A549 (cell line): ENCODE data around the gene KCND3. TPM values are rescaled to one million over a fixed set of nuclear protein-coding genes. Genes with fewer than 3 reads are reported as not detected.

ENCODE experiments used
- ATAC-seq, 2 experiments: fragments of 200-7000 bp in 1 of 2; fragments of >200 bp in 1 of 2; cut with Nextera tagmentation in 1 of 2; cut with Tn5 transposase in 1 of 2; 3 replicates each; pipeline versions ENCODE4 v1.8.0 to v1.9.1; 2018 to 2020; ENCODE audit warnings: mild to moderate bottlenecking in 1 of 2, moderate library complexity in 1 of 2
- CTCF ChIA-PET: fragments of 300-600 bp; sonication (Branson Sonifier 250); formaldehyde crosslinking; extraction: SDS; loops from one replicate; lab custom pipeline; 2021; ENCODE audit warnings: antibody characterized with exemption, inconsistent platforms; lab: Yijun Ruan, JAX
- POLR2A ChIA-PET: fragments of 350-600 bp; formaldehyde crosslinking; extraction: SDS; loops from one replicate; lab custom pipeline; 2021; ENCODE audit warnings: antibody characterized with exemption, inconsistent platforms; lab: Yijun Ruan, JAX
- DNase-seq, 2 experiments: peaks; one replicate each; pipeline versions ENCODE4 v3.0.0 to v3.0.0-alpha.2; 2011 to 2016; ENCODE audit warnings: low read depth in 1 of 2, low spot score in 1 of 2
- FAIRE-seq: peaks from 2 replicates; lab custom pipeline; 2011; peaks lifted over from hg19 to GRCh38; lab: Jason Lieb, UNC
- H3K27ac ChIP-seq, 2 experiments: fragments of >200 bp; sonication (Bioruptor Twin); formaldehyde crosslinking; 3 replicates each; pipeline ENCODE4 v1.5.1; 2016 to 2017
- H3K4me1 ChIP-seq: fragments of >200 bp; sonication (Bioruptor Twin); formaldehyde crosslinking; 3 replicates; pipeline ENCODE4 v1.6.1; 2016
- H3K4me2 ChIP-seq: fragments of >200 bp; sonication (Bioruptor Twin); formaldehyde crosslinking; 3 replicates; pipeline ENCODE4 v1.6.1; 2016
- H3K4me3 ChIP-seq: fragments of >200 bp; sonication (Bioruptor Twin); formaldehyde crosslinking; 3 replicates; pipeline ENCODE4 v1.5.1; 2016
- H3K9me3 ChIP-seq: fragments of >200 bp; sonication (Bioruptor Twin); formaldehyde crosslinking; 3 replicates; pipeline ENCODE4 v1.6.1; 2016
- BHLHE40 ChIP-seq: IDR thresholded peaks from 2 replicates; pipeline ENCODE4 v1.6.1; 2012; ENCODE audit warnings: low read depth, low read length, inconsistent platforms
- CBX2 ChIP-seq: fragments of 200-600 bp; sonication (generic); IDR thresholded peaks from 2 replicates; pipeline ENCODE4 v1.6.1; 2016; ENCODE audit warnings: low read depth, mild to moderate bottlenecking, borderline replicate concordance
- CBX8 ChIP-seq: fragments of 200-600 bp; sonication (generic); IDR thresholded peaks from 2 replicates; pipeline ENCODE4 v1.6.1; 2016
- CEBPB ChIP-seq, 2 experiments: fragments of >200 bp in 1 of 2; sonication (Bioruptor Twin) in 1 of 2; formaldehyde crosslinking in 1 of 2; IDR thresholded peaks; 2 replicates each; pipeline ENCODE4 v1.6.1; 2012 to 2016
- EHMT2 ChIP-seq: fragments of 200-600 bp; sonication (generic); IDR thresholded peaks from 2 replicates; pipeline ENCODE4 v1.6.1; 2016; ENCODE audit warnings: antibody characterized with exemption, low read depth, mild to moderate bottlenecking, moderate library complexity
- EP300 ChIP-seq, 2 experiments: fragments of >200 bp; sonication (Bioruptor Twin); formaldehyde crosslinking; IDR thresholded peaks; 2 replicates in 1 of 2; 3 replicates in 1 of 2; pipeline ENCODE4 v1.6.1; 2016 to 2017
- ESRRA ChIP-seq: fragments of 150-350 bp; IDR thresholded peaks from 2 replicates; pipeline ENCODE4 v1.6.1; 2014; ENCODE audit warnings: mild to moderate bottlenecking, low read length, borderline replicate concordance
- FOSB ChIP-seq: fragments of 250-450 bp; sonication (Bioruptor Pico); IDR thresholded peaks from 2 replicates; pipeline ENCODE4 v1.5.0; 2020; ENCODE audit warnings: mild to moderate bottlenecking, moderate library complexity
- FOSL2 ChIP-seq, 2 experiments: fragments of 450-650 bp in 1 of 2; fragments of >200 bp in 1 of 2; sonication (Bioruptor Twin) in 1 of 2; formaldehyde crosslinking; IDR thresholded peaks; 2 replicates each; pipeline versions ENCODE4 v1.5.0 to v1.6.1; 2016 to 2020; ENCODE audit warnings: mild to moderate bottlenecking in 1 of 2, moderate library complexity in 1 of 2
- GATA3 ChIP-seq: IDR thresholded peaks from 2 replicates; pipeline ENCODE4 v1.6.1; 2012; ENCODE audit warnings: borderline replicate concordance
- HDAC2 ChIP-seq: fragments of 200-600 bp; sonication (generic); IDR thresholded peaks from 2 replicates; pipeline ENCODE4 v1.6.1; 2016
- HEYL ChIP-seq: fragments of 250-450 bp; sonication (Bioruptor Pico); IDR thresholded peaks from 2 replicates; pipeline ENCODE4 v1.8.0; 2021; ENCODE audit warnings: mild to moderate bottlenecking, moderate library complexity
- HOXB13 ChIP-seq: fragments of 250-450 bp; sonication (Bioruptor Pico); IDR thresholded peaks from 2 replicates; pipeline ENCODE4 v1.5.0; 2020; ENCODE audit warnings: low read depth, mild to moderate bottlenecking, moderate library complexity
- HOXB5 ChIP-seq: fragments of 250-450 bp; sonication (Bioruptor Pico); IDR thresholded peaks from 2 replicates; pipeline ENCODE4 v1.5.0; 2020; ENCODE audit warnings: mild to moderate bottlenecking, moderate library complexity
- JUN ChIP-seq, 2 experiments: fragments of >200 bp; sonication (Bioruptor Twin); formaldehyde crosslinking; IDR thresholded peaks; 2 replicates in 1 of 2; 3 replicates in 1 of 2; pipeline ENCODE4 v1.6.1; 2016 to 2017
- MAFK ChIP-seq: fragments of 450-650 bp; IDR thresholded peaks from 2 replicates; pipeline ENCODE4 v1.6.1; 2014; ENCODE audit not compliant: partially characterized antibody
- MYC ChIP-seq: IDR thresholded peaks from 2 replicates; pipeline ENCODE4 v1.6.1; 2012; ENCODE audit warnings: mild to moderate bottlenecking, inconsistent platforms, low read length, improper control_type of control experiment, borderline replicate concordance
- NPAS2 ChIP-seq: fragments of 250-450 bp; sonication (Bioruptor Pico); IDR thresholded peaks from 2 replicates; pipeline ENCODE4 v1.8.0; 2022; ENCODE audit warnings: mild to moderate bottlenecking, moderate library complexity, borderline replicate concordance
- NR3C1 ChIP-seq: fragments of >200 bp; sonication (Bioruptor Twin); formaldehyde crosslinking; IDR thresholded peaks from 3 replicates; pipeline ENCODE4 v1.6.1; 2017
- PHF8 ChIP-seq: fragments of 200-600 bp; sonication (generic); IDR thresholded peaks from 2 replicates; pipeline ENCODE4 v1.6.1; 2016; ENCODE audit warnings: low read depth, mild to moderate bottlenecking, antibody characterized with exemption, moderate library complexity, borderline replicate concordance
- POLR2A ChIP-seq: IDR thresholded peaks from 2 replicates; pipeline ENCODE4 v1.6.1; 2012; ENCODE audit warnings: mild to moderate bottlenecking, low read length
- RARB ChIP-seq: fragments of 250-450 bp; sonication (Bioruptor Pico); IDR thresholded peaks from 2 replicates; pipeline ENCODE4 v1.8.0; 2021; ENCODE audit warnings: mild to moderate bottlenecking, moderate library complexity
- RCOR1 ChIP-seq: fragments of 150-350 bp; IDR thresholded peaks from 2 replicates; pipeline ENCODE4 v1.6.1; 2014; ENCODE audit warnings: antibody characterized with exemption, low read length, low read depth
- RNF2 ChIP-seq: fragments of 200-600 bp; sonication (generic); IDR thresholded peaks from 2 replicates; pipeline ENCODE4 v1.6.1; 2016; ENCODE audit warnings: low read depth, mild to moderate bottlenecking, antibody characterized with exemption, moderate library complexity, borderline replicate concordance
- SMC3 ChIP-seq: fragments of >200 bp; sonication (Bioruptor Twin); formaldehyde crosslinking; IDR thresholded peaks from 3 replicates; pipeline ENCODE4 v1.6.1; 2018; ENCODE audit warnings: inconsistent platforms
- SREBF2 ChIP-seq: fragments of 450-650 bp; IDR thresholded peaks from 2 replicates; pipeline ENCODE4 v1.6.1; 2014; ENCODE audit warnings: mild to moderate bottlenecking, moderate library complexity
- TFCP2L1 ChIP-seq: fragments of 250-450 bp; sonication (Bioruptor Pico); IDR thresholded peaks from 2 replicates; pipeline ENCODE4 v1.5.0; 2021; ENCODE audit warnings: mild to moderate bottlenecking
- TP53 ChIP-seq: fragments of 250-450 bp; sonication (Bioruptor Pico); IDR thresholded peaks from 2 replicates; pipeline ENCODE4 v1.5.0; 2021; ENCODE audit warnings: mild to moderate bottlenecking, moderate library complexity
- ZC3H11A ChIP-seq: fragments of 450-650 bp; IDR thresholded peaks from 2 replicates; pipeline ENCODE4 v1.6.1; 2014; ENCODE audit warnings: antibody characterized with exemption, mild to moderate bottlenecking
- ZFP36 ChIP-seq: fragments of 450-650 bp; IDR thresholded peaks from 2 replicates; pipeline ENCODE4 v1.6.1; 2014; ENCODE audit warnings: borderline replicate concordance; ENCODE audit not compliant: partially characterized antibody
- ZNF302 ChIP-seq: fragments of 250-450 bp; sonication (Bioruptor Pico); IDR thresholded peaks from 2 replicates; pipeline ENCODE4 v1.9.0; 2021; ENCODE audit warnings: inconsistent platforms, mild to moderate bottlenecking, moderate library complexity
- ZSCAN20 ChIP-seq: fragments of 250-450 bp; sonication (Bioruptor Pico); IDR thresholded peaks from 2 replicates; pipeline ENCODE4 v1.8.0; 2022; ENCODE audit warnings: mild to moderate bottlenecking, moderate library complexity
- WGBS: methylation state at CpG from one replicate; pipeline ENCODE4 v1.1.6; 2017; ENCODE audit errors: missing lambda C conversion rate; 5-methylcytosine and 5-hydroxymethylcytosine counted together
- polyA plus RNA-seq, 4 experiments: library from polyadenylated mRNA; depleted of rRNA in 3 of 4; stranded (reverse); fragments of >200 nt; fragmentation: RNase III in 1 of 4; extraction: RNeasy Plus Mini Kit Qiagen cat#74134 plus additional on column Dnase treatment in 1 of 4; gene quantifications; 2 replicates in 3 of 4; 3 replicates in 1 of 4; pipeline ENCODE4 v1.2.3, GENCODE V29; 2011 to 2017
- TF ChIP-seq, protein P1 (sequence below): fragments of 450-650 bp; IDR thresholded peaks from 2 replicates; pipeline ENCODE4 v1.6.1; 2014; ENCODE audit warnings: antibody characterized with exemption
- TF ChIP-seq, protein P2 (sequence below): fragments of >200 bp; sonication (Bioruptor Twin); formaldehyde crosslinking; IDR thresholded peaks from 3 replicates; pipeline ENCODE4 v1.5.1; 2016
- TF ChIP-seq, protein P3 (sequence below): IDR thresholded peaks from 2 replicates; pipeline ENCODE4 v1.6.1; 2012
- TF ChIP-seq, protein P4 (sequence below): IDR thresholded peaks from 2 replicates; pipeline ENCODE4 v1.6.1; 2012; ENCODE audit warnings: low read depth, borderline replicate concordance

Gene KCND3
- polyA plus RNA-seq, 2 of the 4 experiments (the other 2 are of a cell fraction), result not detected

DNA sequence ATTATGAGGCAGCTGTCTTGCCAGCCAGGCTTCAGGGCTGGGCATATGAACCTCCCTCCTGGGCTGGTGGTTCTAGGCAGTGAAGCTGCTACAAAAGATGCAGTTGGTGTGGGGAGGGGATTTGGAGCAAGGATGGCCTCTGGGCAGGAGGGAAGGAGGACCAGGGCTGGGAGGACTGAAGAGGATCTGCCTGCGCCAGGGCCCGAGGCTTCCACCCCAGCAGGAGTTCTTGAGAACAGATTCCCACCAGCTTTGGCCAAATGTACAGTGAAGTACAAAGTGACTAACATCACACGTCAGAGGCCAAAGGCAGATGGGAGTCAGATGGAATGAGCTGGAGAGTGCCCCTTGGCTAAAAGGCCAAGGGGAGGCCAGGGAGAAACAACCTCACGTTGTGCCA is 171.4 kb downstream of the KCND3 start:
- Histone ChIP-seq H3K9me3 (no peaks in the 10 kb centered on the region), H3K27ac (no peak overlapping the region), H3K4me1 (no peaks in the 10 kb centered on the region), H3K4me3 (no peak overlapping the region), H3K4me2 (no peak overlapping the region)
- WGBS, result 54% methylated on average over 4 of the region's 4 CpGs
- no peak for FAIRE-seq
- DNase-seq, result no peak
- ChIA-PET CTCF (interaction anchor here (0.7 to 1.8 kb wide), 3 partner anchors 8 to 23 kb away, joined by 3 to 7 read pairs (median 4); no protein-coding TSS in a partner anchor), POLR2A (no interaction called here)
- TF ChIP-seq MAFK (no peak), JUN (IDR thresholded peaks at IDR 0.05) (no peak), RCOR1 (no peak), ZSCAN20 (no peak)
- TF ChIP-seq, protein P1, sequence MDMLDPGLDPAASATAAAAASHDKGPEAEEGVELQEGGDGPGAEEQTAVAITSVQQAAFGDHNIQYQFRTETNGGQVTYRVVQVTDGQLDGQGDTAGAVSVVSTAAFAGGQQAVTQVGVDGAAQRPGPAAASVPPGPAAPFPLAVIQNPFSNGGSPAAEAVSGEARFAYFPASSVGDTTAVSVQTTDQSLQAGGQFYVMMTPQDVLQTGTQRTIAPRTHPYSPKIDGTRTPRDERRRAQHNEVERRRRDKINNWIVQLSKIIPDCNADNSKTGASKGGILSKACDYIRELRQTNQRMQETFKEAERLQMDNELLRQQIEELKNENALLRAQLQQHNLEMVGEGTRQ, result no peak
- ATAC-seq, result no peak

DNA sequence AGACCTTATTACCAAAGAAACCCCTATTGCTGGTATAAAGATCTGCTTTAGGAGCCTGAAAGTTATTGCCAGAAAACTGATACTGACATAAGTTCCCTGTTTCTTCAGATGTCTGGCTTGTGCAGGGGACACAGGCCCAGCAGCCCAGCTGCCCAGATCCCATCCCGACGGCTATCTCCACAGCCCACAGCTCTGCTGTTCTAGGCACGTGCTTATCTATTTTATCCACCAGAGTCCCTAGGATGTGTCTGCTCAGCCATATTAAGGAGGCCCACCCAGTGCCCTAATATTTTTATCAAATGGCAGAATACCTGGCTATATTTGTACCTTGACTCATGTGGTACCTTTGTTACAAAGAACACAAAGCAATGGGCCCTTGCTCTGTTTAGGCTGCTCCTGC is 174.8 kb downstream of the KCND3 start:
- Histone ChIP-seq H3K27ac (no peak overlapping the region), H3K9me3 (no peaks in the 10 kb centered on the region), H3K4me3 (no peak overlapping the region), H3K4me1 (no peaks in the 10 kb centered on the region), H3K4me2 (no peak overlapping the region)
- TF ChIP-seq JUN (IDR thresholded peaks at IDR 0.05) (no peak), CEBPB (IDR thresholded peaks at IDR 0.05) (no peak), POLR2A (no peak), HDAC2 (no peak), FOSB (no peak), MYC (no peak), CBX2 (no peak), ZSCAN20 (no peak), ZC3H11A (no peak), BHLHE40 (no peak), PHF8 (no peak), EHMT2 (no peak), SREBF2 (no peak), RCOR1 (no peak), GATA3 (no peak), RARB (CRISPR knock-in tag) (no peak), FOSL2 (IDR thresholded peaks at IDR 0.05) (no peak), FOSL2 (CRISPR knock-in tag; IDR thresholded peaks at IDR 0.05) (no peak), NPAS2 (CRISPR knock-in tag) (no peak)
- TF ChIP-seq, protein P2, sequence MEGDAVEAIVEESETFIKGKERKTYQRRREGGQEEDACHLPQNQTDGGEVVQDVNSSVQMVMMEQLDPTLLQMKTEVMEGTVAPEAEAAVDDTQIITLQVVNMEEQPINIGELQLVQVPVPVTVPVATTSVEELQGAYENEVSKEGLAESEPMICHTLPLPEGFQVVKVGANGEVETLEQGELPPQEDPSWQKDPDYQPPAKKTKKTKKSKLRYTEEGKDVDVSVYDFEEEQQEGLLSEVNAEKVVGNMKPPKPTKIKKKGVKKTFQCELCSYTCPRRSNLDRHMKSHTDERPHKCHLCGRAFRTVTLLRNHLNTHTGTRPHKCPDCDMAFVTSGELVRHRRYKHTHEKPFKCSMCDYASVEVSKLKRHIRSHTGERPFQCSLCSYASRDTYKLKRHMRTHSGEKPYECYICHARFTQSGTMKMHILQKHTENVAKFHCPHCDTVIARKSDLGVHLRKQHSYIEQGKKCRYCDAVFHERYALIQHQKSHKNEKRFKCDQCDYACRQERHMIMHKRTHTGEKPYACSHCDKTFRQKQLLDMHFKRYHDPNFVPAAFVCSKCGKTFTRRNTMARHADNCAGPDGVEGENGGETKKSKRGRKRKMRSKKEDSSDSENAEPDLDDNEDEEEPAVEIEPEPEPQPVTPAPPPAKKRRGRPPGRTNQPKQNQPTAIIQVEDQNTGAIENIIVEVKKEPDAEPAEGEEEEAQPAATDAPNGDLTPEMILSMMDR, result no peak
- TF ChIP-seq, protein P3, sequence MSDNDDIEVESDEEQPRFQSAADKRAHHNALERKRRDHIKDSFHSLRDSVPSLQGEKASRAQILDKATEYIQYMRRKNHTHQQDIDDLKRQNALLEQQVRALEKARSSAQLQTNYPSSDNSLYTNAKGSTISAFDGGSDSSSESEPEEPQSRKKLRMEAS, result no peak
- WGBS, result 52% methylated on average over 3 of the region's 3 CpGs
- CTCF ChIA-PET, result no interaction called here
- POLR2A ChIA-PET, result no interaction called here
- DNase-seq, result no peak
- ATAC-seq, result no peak
- no peak for FAIRE-seq

DNA sequence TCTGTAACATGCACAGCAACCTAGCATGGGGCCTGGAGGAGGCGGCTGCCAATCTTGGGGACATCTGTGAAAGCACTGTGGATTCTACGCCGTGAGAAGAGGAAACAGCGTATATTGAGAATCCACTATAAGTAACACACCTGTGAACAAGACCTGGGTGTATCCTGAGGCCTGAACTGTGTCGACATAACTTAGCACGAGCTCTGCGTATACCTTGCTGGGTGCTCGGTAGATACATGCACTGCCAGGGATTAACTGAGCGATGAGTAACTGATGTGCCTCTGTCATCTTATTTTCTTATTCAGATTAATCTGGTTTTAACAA is 175.2 kb downstream of the KCND3 start:
- DNase-seq (no peak), ATAC-seq (no peak), FAIRE-seq (no peak)
- Histone ChIP-seq H3K27ac (no peak overlapping the region), H3K4me2 (no peak overlapping the region), H3K4me3 (no peak overlapping the region), H3K4me1 (no peaks in the 10 kb centered on the region), H3K9me3 (no peaks in the 10 kb centered on the region)
- 86% methylated on average over 9 of the region's 9 CpGs for WGBS
- CTCF ChIA-PET, result no interaction called here
- POLR2A ChIA-PET, result no interaction called here
- TF ChIP-seq CBX8 (no peak), HOXB13 (no peak), RNF2 (no peak), ESRRA (no peak), TFCP2L1 (CRISPR knock-in tag) (no peak), FOSB (no peak), ZFP36 (no peak), HOXB5 (CRISPR knock-in tag) (no peak), TP53 (CRISPR knock-in tag) (no peak), NR3C1 (no peak), SMC3 (no peak), ZC3H11A (no peak), ZNF302 (CRISPR knock-in tag) (no peak), EP300 (IDR thresholded peaks at IDR 0.05) (no peak), HEYL (CRISPR knock-in tag) (no peak), MAFK (no peak)
- TF ChIP-seq, protein P1, result no peak
- TF ChIP-seq, protein P4, sequence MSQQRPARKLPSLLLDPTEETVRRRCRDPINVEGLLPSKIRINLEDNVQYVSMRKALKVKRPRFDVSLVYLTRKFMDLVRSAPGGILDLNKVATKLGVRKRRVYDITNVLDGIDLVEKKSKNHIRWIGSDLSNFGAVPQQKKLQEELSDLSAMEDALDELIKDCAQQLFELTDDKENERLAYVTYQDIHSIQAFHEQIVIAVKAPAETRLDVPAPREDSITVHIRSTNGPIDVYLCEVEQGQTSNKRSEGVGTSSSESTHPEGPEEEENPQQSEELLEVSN, result no peak
